PC-9 (cell line): Measurements from ENCODE around the gene SLC9A9. TPM values are rescaled to one million over a fixed set of nuclear protein-coding genes. Genes with fewer than 3 reads are reported as not detected.

Experiments
- BruUV-seq: library from RNA; stranded (reverse); fragments of 400-500 nt; replicated peaks from 2 replicates; lab custom pipeline; 2021; lab: Mats Ljungman, UMichigan
- CTCF ChIA-PET: fragments of 300-600 bp; sonication (Branson Sonifier 250); formaldehyde crosslinking; loops from one replicate; lab custom pipeline; 2022; ENCODE audit warnings: antibody characterized with exemption; lab: Charles Lee
- POLR2A ChIA-PET: fragments of 300-600 bp; sonication (Branson Sonifier 250); formaldehyde crosslinking; loops from one replicate; lab custom pipeline; 2022; ENCODE audit warnings: antibody characterized with exemption; ENCODE audit not compliant: unreplicated experiment; lab: Charles Lee
- DNase-seq, 2 experiments: peaks; one replicate each; pipeline versions ENCODE4 v3.0.0 to v3.0.0-alpha.2; 2015 to 2022; ENCODE audit warnings: mixed read lengths in 1 of 2
- H2AFZ ChIP-seq: fragments of 200-600 bp; sonication (generic); 2 replicates; pipeline ENCODE4 v1.8.1; 2017; ENCODE audit warnings: antibody characterized with exemption
- H3F3A ChIP-seq: fragments of 200-600 bp; sonication (generic); 2 replicates; pipeline ENCODE4 v1.8.1; 2017; ENCODE audit warnings: antibody characterized with exemption, mild to moderate bottlenecking, low read depth; ENCODE audit not compliant: insufficient read depth
- H3K27ac ChIP-seq: fragments of 200-600 bp; sonication (generic); 2 replicates; pipeline ENCODE4 v1.6.1; 2016; ENCODE audit warnings: mixed run types
- H3K27me3 ChIP-seq: fragments of 200-600 bp; sonication (generic); 2 replicates; pipeline ENCODE4 v1.6.1; 2016; ENCODE audit warnings: low read depth, mixed run types; ENCODE audit not compliant: insufficient read depth
- H3K36me3 ChIP-seq: fragments of 200-600 bp; sonication (generic); 2 replicates; pipeline ENCODE4 v1.6.1; 2016; ENCODE audit warnings: low read depth, mixed run types
- H3K4me1 ChIP-seq: fragments of 200-600 bp; sonication (generic); replicated peaks from 2 replicates; pipeline ENCODE4 v1.6.1; 2016; ENCODE audit warnings: mixed run types; ENCODE audit not compliant: insufficient read depth
- H3K4me2 ChIP-seq: fragments of 200-600 bp; sonication (generic); 2 replicates; pipeline ENCODE4 v1.6.1; 2017; ENCODE audit warnings: mixed run types
- H3K4me3 ChIP-seq: fragments of 200-600 bp; sonication (generic); 2 replicates; pipeline ENCODE4 v1.6.1; 2016; ENCODE audit warnings: mixed run types
- H3K79me2 ChIP-seq: fragments of 200-600 bp; sonication (generic); 2 replicates; pipeline ENCODE4 v1.6.1; 2017; ENCODE audit warnings: low read depth, mixed run types
- H3K9me2 ChIP-seq: fragments of 200-600 bp; sonication (generic); 2 replicates; pipeline ENCODE4 v1.8.1; 2017; ENCODE audit warnings: mild to moderate bottlenecking; ENCODE audit not compliant: insufficient read depth
- H3K9me3 ChIP-seq: fragments of 200-600 bp; sonication (generic); 2 replicates; pipeline ENCODE4 v1.8.1; 2016; ENCODE audit warnings: low read depth; ENCODE audit not compliant: insufficient read depth
- H4K20me1 ChIP-seq: fragments of 200-600 bp; sonication (generic); 2 replicates; pipeline ENCODE4 v1.8.1; 2017; ENCODE audit not compliant: insufficient read depth
- EZH2 ChIP-seq: fragments of 200-600 bp; sonication (generic); IDR thresholded peaks from 2 replicates; pipeline ENCODE4 v1.8.0; 2017; ENCODE audit warnings: antibody characterized with exemption, low read depth
- intact Hi-C: fragments of 100-400 bp; cut with micrococcal nuclease; formaldehyde crosslinking; loops from one replicate; pipeline ENCODE4 v1.10.0; 2022; ENCODE audit not compliant: unreplicated experiment
- total RNA-seq: library from RNA; stranded (reverse); gene quantifications from 2 replicates; pipeline ENCODE4 v1.2.3, GENCODE V29; 2021
- TF ChIP-seq, protein P1 (sequence below): fragments of 200-600 bp; sonication (generic); conservative IDR thresholded peaks from 2 replicates; pipeline ENCODE4 v1.6.1; 2017; ENCODE audit warnings: mixed run types, antibody characterized with exemption, mild to moderate bottlenecking, moderate library complexity

The SLC9A9 gene
- total RNA-seq, 1 experiment from 2014 or later: 1.7 TPM

GRCh38 chr3:143313025-143313892, 535.0 kb downstream of the SLC9A9 start:
- Histone ChIP-seq H3K4me2 (no peak overlapping the region), H4K20me1 (no peaks in the 10 kb centered on the region), H3K9me3 (no peaks in the 10 kb centered on the region), H3K4me3 (no peak overlapping the region), H3K27me3 (no peaks in the 10 kb centered on the region; the same call in 1 of the 2 replicates), H3K9me2 (no peaks in the 10 kb centered on the region), H3K79me2 (no peaks in the 10 kb centered on the region), H3K36me3 (no peaks in the 10 kb centered on the region), H3K4me1 (no peaks in the 10 kb centered on the region), H3F3A (no peaks in the 10 kb centered on the region), H3K27ac (no peak overlapping the region), H2AFZ (no peak overlapping the region)
- intact Hi-C loops: no loop called here
- ChIA-PET POLR2A (no interaction called here), CTCF (no interaction called here)
- BruUV-seq: no TSS peak
- TF ChIP-seq EZH2: no peak
- TF ChIP-seq, protein P1, sequence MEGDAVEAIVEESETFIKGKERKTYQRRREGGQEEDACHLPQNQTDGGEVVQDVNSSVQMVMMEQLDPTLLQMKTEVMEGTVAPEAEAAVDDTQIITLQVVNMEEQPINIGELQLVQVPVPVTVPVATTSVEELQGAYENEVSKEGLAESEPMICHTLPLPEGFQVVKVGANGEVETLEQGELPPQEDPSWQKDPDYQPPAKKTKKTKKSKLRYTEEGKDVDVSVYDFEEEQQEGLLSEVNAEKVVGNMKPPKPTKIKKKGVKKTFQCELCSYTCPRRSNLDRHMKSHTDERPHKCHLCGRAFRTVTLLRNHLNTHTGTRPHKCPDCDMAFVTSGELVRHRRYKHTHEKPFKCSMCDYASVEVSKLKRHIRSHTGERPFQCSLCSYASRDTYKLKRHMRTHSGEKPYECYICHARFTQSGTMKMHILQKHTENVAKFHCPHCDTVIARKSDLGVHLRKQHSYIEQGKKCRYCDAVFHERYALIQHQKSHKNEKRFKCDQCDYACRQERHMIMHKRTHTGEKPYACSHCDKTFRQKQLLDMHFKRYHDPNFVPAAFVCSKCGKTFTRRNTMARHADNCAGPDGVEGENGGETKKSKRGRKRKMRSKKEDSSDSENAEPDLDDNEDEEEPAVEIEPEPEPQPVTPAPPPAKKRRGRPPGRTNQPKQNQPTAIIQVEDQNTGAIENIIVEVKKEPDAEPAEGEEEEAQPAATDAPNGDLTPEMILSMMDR: no peak
- DNase-seq: no peak

- Histone ChIP-seq H3K9me2 (no peaks in the 10 kb centered on the region), H2AFZ (no peak overlapping the region), H3F3A (no peaks in the 10 kb centered on the region), H3K9me3 (no peaks in the 10 kb centered on the region), H3K4me1 (no peaks in the 10 kb centered on the region), H3K4me2 (no peak overlapping the region), H3K27me3 (no peaks in the 10 kb centered on the region; the same call in 1 of the 2 replicates), H4K20me1 (no peaks in the 10 kb centered on the region), H3K4me3 (no peak overlapping the region), H3K79me2 (no peaks in the 10 kb centered on the region), H3K36me3 (no peaks in the 10 kb centered on the region), H3K27ac (no peak overlapping the region)
- no peak for DNase-seq
- CTCF ChIA-PET: no interaction called here
- intact Hi-C loops: no loop called here
- POLR2A ChIA-PET: no interaction called here
- no peak for TF ChIP-seq EZH2
- TF ChIP-seq, protein P1: no peak
- no TSS peak for BruUV-seq
These were observed 537.2 kb downstream of the SLC9A9 start for GRCh38 chr3:143311096-143311495.

- H3K27me3 ChIP-seq: no peaks in the 10 kb centered on the region
- H3K9me2 ChIP-seq: no peaks in the 10 kb centered on the region
- H3K9me3 ChIP-seq: no peaks in the 10 kb centered on the region
- no TSS peak for BruUV-seq
- H3K4me2 ChIP-seq: no peak overlapping the region
- H3K79me2 ChIP-seq: no peaks in the 10 kb centered on the region
- H2AFZ ChIP-seq: no peak overlapping the region
- H3F3A ChIP-seq: no peaks in the 10 kb centered on the region
- intact Hi-C loops: no loop called here
- H3K27ac ChIP-seq: no peak overlapping the region
- no peaks in the 10 kb centered on the region for H4K20me1 ChIP-seq
- no peaks in the 10 kb centered on the region for H3K36me3 ChIP-seq
- DNase-seq: no peak
- ChIA-PET POLR2A (no interaction called here), CTCF (no interaction called here)
- TF ChIP-seq, protein P1: no peak
- TF ChIP-seq EZH2: no peak
- no peaks in the 10 kb centered on the region for H3K4me1 ChIP-seq
- no peak overlapping the region for H3K4me3 ChIP-seq
These were observed 538.6 kb downstream of the SLC9A9 start for GRCh38 chr3:143309705-143310104.
